Right ventricle myocardium superior (tissue), 1 donor: ENCODE data around the gene MMP19. TPM values are rescaled to one million over a fixed set of nuclear protein-coding genes. Genes with fewer than 3 reads are reported as not detected.
A peak's percentile ranks its signal among the peaks of the same experiment; 100 is the strongest.

ENCODE experiments used
- ATAC-seq: fragments of 200-7000 bp; cut with Tn5 transposase; one replicate; pipeline ENCODE4 v1.9.1; 2020; ENCODE audit warnings: mild to moderate bottlenecking; ENCODE audit not compliant: poor library complexity
- DNase-seq: peaks from one replicate; pipeline ENCODE4 v3.0.0-alpha.2; 2020
- intact Hi-C: fragments of 100-400 bp; cut with DNase I; formaldehyde crosslinking; loops from one replicate; pipeline ENCODE4 v1.11.2; 2022
- total RNA-seq: library from RNA; stranded (reverse); fragmentation: NEBNext Ultra II Directional; extraction: Animal tissue kit (Norgen Biotek cat#: 25700); gene quantifications from one replicate; pipeline ENCODE4 v1.2.1, GENCODE V29; 2021
- donor health status: DM: no; HTN: yes; CAD: no; lungs with severe emphysema.

Gene MMP19
- total RNA-seq, 1 donor from 2014 or later: 3.4 TPM

DNA sequence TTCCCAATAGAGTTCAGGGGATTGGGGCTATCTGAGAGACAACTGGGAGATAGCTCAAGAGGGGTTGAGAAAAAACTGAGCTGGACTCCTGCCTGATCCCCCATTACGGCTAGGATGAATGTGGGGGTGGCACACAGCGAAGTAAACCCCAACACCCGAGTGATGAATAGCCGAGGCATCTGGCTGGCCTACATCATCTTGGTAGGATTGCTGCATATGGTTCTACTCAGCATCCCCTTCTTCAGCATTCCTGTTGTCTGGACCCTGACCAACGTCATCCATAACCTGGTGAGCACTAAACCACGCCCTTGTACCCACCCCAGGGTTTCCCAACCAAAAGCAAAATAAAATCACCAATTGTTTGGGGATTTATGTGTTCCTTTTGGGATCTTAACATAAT is 23.9 kb downstream of the MMP19 start:
- ATAC-seq (no peak), DNase-seq (no peak)
- intact Hi-C loops: no loop called here

DNA sequence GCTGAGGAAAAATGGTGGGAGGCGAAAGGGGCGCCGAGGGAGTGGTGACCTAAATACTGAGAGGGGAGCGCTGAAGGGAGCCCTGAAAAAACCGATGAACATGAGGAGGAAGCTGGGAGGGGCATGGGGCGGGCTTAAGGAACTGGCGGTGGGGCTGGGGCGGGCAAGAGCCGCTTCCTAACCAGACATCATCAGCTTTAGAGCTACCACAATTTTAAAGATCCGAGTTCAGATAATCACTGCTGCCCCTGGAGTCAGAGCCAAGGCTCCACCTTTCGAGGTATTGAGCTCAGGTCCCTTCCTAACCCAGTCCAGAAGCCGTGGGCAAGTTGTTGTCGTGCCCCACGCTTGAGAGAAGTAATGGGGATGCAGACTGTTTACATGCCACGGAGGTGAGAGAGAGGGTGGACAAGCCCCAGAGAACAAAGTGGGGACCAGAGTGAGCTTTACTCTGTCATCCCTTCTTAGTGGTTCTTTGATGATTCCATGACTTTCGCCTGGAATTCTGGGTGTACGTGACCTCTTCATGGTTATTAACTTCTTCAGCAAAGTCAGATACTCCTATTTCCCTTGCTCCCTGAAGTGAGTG is 24.5 kb downstream of the MMP19 start:
- intact Hi-C loops: no loop called here
- ATAC-seq (peak; percentile 69), DNase-seq (no peak)

DNA sequence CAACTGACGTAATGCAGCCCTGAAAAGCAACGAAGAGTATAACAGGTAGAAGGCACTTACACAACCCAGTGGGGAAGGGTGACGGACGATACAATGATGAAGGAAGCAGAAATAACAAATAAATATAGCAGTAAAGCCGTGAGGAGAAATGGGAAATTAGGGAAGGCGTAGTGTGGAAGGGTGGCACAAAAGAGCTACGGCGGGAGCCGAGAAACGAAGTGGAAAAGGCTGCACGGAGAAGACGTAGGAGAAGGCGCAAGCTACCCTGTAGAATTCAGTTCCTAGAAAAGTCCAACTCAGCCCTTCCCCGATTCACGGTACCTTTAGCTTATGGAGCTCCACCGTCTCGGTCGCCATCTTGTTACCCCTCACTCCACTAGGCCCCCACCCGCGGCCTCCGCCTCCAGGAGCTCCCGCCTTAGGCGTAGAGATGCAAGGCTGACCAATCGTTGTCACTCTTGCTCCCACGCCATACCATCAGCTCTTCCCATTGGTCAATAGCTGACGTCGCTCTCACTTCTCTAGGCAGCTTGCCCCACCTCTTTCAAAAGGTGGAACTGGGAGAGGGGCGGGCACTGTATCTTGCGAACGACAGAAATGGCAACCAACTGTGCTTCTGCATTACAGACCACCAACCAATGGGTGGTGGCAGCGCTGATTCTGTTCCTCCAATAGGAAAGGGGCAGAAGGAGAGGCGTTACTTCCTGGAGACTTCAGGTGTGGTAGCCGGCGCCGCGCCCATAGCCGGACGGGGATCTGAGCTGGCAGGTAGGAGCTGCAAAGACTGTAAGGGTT is 25.2 kb downstream of the MMP19 start, which contains the start of the genes ORMDL2 and SARNP:
TSS of gene ORMDL2 (plus strand) at position 697 of the 795 bp plus-strand sequence. CDS start 959 bp downstream, outside the sequence.
TSS of gene SARNP (minus strand) at position 380 of the 795 bp plus-strand sequence. CDS start at position 357, 23 bp downstream.
- intact Hi-C loops: no loop called here
- peak; percentile 98 for ATAC-seq

DNA sequence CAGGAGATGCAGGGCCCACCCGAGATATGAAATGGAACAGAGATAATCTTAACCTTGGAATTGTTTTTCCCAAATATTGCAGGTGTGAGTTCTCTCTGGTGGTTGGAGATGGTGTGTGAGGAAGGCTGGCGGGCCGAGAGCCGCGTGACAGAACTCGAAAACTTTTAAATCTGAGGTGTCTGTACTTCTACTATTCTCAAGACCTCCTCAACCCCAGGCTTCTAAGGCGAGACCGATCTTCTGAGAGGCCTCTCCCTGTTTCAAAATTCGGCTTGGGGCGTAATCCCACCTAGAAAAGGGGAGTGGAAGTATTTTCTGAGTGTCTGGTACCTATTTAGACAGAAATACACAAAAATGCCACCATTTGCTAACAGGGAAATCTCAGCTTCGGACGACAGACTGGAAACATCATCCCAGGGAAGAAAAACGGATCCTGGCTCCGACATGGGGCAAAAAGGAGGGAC is 25.8 kb downstream of the MMP19 start:
- DNase-seq (no peak), ATAC-seq (no peak)
- intact Hi-C loops: no loop called here

More for the DNA sequence above, 25.2 kb downstream of the MMP19 start, which contains the start of the genes ORMDL2 and SARNP:
- peak; percentile 95 for DNase-seq

DNA sequence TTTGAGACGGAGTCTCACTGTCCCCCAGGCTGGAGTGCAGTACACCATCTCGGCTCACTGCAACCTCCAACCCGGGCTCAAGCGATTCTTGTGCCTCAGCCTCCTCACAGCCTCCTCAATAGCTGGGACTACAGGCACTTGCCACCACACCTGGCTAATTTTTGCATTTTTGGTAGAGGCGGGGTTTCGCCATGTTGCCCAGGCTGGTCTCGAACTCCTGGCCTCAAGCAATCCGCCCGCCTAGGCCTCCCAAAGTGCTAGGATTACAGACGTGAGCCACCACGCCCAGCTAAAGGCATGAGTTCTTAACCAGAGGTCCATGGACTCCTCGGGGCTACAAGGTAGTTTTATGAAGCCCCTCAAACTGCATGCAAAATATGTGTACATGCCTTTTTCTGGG is 27.3 kb downstream of the MMP19 start:
- ATAC-seq (no peak), DNase-seq (no peak)
- intact Hi-C loops: no loop called here

DNA sequence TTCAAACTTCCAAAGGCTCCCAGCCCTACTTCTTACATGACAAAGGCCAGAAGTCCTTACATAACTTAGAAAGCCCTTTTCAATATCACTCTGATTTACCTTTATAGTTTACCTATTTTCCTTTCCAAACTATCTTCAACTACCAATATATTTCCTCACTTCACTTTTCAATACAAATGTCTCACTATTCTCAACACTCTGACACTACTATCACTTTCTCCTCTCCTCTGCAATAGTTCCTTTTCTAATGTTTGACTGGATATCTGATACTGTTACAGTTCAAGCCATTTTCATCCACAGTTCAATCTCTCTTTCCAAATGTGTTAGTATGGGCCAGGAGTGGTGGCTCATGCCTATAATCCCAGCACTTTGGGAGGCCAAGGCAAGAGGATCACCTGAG is 28.5 kb downstream of the MMP19 start:
- ATAC-seq (no peak), DNase-seq (no peak)
- intact Hi-C loops: no loop called here

DNA sequence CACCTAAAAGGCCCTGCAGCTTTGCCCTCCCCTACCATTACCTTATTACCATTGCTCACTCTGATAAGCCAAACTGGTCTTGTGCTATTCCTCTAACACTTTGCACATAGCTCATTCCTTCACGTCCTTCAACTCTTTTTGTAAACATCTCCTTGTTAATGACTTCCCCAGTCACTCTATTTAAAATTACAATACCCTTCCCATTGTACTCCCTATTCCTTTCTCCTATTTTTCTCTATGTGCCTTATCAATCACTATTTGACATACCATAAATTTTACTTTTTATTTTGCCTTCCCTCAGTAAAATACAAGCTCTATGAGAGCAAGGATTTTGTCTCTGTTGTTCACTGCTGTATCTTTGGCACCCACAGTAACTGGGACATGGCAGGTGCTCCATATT is 30.6 kb downstream of the MMP19 start:
- no peak for ATAC-seq
- no peak for DNase-seq
- intact Hi-C loops: no loop called here

DNA sequence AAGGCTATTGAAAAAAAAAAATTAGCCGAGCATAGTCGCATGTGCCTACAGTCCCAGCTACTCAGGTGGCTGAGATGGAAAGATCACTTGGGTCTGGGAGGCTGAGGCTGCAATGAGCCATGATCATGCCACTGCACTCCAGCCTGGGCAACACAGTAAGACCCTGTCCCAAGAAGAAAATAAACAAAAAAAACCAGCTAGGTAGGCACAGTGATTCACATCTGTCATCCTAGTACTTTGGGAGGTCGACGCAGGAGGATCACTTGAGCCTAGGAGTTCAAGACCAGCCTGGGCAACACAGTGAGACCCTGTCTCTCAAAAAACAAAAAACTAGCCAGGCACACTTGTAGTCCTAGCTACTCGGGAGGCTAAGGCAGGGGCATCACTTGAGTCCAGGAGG is 33.5 kb downstream of the MMP19 start:
- DNase-seq (no peak), ATAC-seq (peak; percentile 8)
- intact Hi-C loops: no loop called here

DNA sequence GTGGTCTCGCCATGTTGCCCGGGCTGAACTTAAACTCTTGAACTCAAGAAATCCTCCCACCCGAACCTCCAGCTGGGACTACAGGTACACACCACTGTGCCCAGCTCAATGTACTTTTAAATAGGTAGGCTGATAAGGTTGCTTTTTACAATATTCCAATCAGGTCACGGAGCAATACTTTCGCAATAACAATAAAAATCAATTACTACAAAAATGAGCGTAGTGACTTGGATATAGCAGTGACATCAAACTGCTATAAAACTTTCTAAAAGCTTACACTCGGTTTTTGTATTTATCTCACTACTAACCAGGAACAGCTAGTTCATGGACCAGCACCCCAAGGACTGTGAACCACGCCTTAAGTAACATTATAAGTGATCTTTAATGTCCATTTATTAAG is 35.8 kb downstream of the MMP19 start:
- intact Hi-C loops: no loop called here
- ATAC-seq (no peak), DNase-seq (no peak)

DNA sequence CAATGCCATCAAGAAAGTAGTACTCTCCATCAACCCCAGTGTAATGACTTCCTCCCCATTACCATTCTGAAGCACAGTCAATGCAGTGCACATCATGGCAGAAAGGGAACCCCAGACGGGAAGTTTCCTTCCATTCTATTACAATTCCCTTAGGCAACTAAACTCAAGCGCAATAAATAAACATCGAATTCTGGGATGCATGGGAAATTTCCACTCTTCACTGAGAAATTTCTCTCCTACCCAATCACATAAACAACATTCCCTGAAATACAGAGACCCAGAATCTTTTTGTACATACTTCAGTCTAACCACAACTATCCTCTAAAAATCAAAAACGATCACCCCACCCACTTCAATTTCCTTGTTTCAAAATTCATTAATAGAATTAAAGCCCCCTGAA is 45.2 kb downstream of the MMP19 start:
- no peak for ATAC-seq
- intact Hi-C loops: loop anchor here (10.0 kb wide), 1 partner anchor 53 kb away; the partner anchor contains the start of gene GDF11
- no peak for DNase-seq

DNA sequence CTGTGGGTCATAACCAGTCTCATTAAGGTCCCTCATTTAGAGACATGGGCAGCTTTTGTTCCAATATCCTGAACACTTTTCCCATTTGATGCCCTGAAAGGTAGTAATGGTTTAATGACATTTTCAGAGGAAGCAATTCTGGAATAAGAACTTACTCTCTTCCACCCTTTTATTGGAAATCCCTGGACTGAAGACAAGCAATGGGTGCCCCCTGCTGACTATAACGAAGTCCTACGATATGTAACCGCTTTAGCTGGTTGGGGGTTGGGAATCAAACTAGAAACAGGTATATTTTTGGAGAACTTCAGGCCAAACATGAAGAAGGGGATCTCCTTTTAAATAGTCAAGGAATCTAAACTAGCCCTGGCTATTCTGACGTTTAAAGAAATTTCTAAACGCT is 45.7 kb downstream of the MMP19 start:
- ATAC-seq (peak; percentile 63), DNase-seq (no peak)
- intact Hi-C loops: loop anchor here (10.0 kb wide), 1 partner anchor 52 kb away; the partner anchor contains the start of gene GDF11

DNA sequence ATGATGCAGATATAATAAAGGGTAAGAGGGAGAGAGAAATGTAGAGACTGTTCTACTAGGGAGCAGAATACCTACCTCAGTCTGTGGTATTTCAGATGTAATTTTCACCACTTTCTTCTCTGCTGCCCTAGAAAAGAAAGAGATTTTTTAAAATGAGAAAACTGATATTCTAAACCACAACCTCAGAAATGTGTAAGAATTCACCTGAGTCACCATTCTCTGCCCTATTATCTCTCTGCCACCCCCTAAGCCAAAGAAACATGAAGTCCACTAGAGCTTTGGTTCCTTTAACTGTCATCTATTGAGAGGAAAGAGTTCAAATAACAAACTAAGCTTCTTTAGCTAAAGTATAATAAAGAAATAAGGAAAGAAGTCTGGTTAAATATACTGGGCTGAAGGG is 46.8 kb downstream of the MMP19 start:
- intact Hi-C loops: loop anchor here (10.0 kb wide), 1 partner anchor 51 kb away; the partner anchor contains the start of gene GDF11

DNA sequence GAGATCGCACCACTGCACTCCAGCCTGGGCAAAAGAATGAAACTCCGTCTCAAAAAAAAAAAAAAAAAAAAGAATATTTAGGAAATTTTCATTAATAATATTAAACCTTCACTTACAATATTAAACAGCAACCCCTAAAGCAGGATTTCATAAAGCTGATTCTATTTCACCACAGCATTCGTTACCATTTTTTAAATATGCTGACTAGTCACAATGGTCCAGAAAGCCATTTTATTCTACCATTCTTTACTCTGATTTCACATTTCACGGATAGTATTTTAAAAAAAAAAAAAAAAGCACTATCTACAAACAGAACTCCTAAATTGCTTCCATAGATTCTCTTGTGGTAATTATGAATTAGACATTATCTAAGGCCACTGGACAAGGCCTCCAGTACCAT is 52.8 kb downstream of the MMP19 start:
- no peak for DNase-seq
- ATAC-seq: no peak
- intact Hi-C loops: loop anchor here (10.0 kb wide), 1 partner anchor 45 kb away; the partner anchor contains the start of gene GDF11

More for the DNA sequence above, 46.8 kb downstream of the MMP19 start:
- no peak for ATAC-seq
- DNase-seq: no peak

DNA sequence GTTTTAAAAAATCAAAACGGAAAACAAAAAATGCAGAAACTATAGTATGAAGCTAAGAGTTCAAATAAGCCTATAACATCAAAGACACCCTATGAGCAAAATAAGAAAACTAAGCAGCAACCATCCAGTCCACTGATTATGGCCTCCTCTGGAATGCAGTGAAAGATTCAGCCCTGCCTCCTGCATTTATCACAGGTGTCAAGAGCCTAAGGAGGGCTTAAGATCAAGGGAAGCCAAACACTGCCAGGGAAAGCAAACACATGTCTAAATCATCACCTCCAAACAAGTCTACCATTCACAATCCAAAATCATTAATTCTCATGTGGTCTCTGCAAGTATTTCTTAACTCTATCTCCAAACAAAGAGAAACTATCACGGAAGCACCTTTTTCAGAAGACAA is 53.6 kb downstream of the MMP19 start:
- intact Hi-C loops: no loop called here
- DNase-seq (no peak), ATAC-seq (no peak)

DNA sequence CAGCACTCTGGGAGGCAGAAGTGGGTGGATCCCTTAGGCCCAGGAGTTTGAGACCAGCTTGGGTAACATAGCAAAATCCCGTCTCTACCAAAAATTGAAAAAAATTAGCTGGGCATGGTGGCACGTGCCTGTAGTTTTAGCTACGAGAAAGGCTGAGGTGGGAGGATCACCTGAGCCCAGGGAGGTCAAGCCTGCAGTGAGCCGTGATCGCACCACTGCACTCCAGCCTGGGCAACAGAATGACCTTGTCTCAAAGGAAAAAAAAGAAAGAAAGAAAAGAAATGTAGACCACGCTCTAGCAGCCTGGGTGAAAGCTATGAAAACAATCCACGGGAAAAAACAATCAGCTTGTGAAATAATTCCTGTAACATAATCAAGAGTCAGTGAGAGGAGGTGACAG is 54.2 kb downstream of the MMP19 start:
- no peak for ATAC-seq
- DNase-seq: no peak
- intact Hi-C loops: no loop called here

Other genes with a start within 250 kb of the MMP19 start
- not detected for gene OR10P1, start 206.0 kb downstream of the MMP19 start, total RNA-seq
- gene ITGA7, start 135.0 kb downstream of the MMP19 start, total RNA-seq: 437 TPM
- 119 TPM for gene BLOC1S1, start 126.9 kb downstream of the MMP19 start, total RNA-seq
- gene RDH5, start 122.5 kb downstream of the MMP19 start, total RNA-seq: 10.1 TPM
- gene CD63, start 113.9 kb downstream of the MMP19 start, total RNA-seq: 723 TPM
- gene GDF11, start 99.8 kb downstream of the MMP19 start, total RNA-seq: 6.0 TPM
- 48.0 TPM for gene SARNP, start 25.2 kb downstream of the MMP19 start, total RNA-seq
- 11.6 TPM for gene ORMDL2, start 24.9 kb downstream of the MMP19 start, total RNA-seq
- 17.2 TPM for gene DNAJC14, start 13.3 kb downstream of the MMP19 start, total RNA-seq
- 14.3 TPM for gene PYM1, start 85.0 kb upstream of the MMP19 start, total RNA-seq
- gene DGKA, start 88.2 kb upstream of the MMP19 start, total RNA-seq: 9.5 TPM
- 0.83 TPM for gene PMEL, start 123.1 kb upstream of the MMP19 start, total RNA-seq
- 7.9 TPM for gene CDK2, start 123.9 kb upstream of the MMP19 start, total RNA-seq
- gene RAB5B, start 131.1 kb upstream of the MMP19 start, total RNA-seq: 111 TPM
- gene SUOX, start 154.3 kb upstream of the MMP19 start, total RNA-seq: 29.7 TPM
- gene IKZF4, start 178.1 kb upstream of the MMP19 start, total RNA-seq: 7.0 TPM
- gene RPS26, start 199.0 kb upstream of the MMP19 start, total RNA-seq: 34.6 TPM
- gene ERBB3, start 237.2 kb upstream of the MMP19 start, total RNA-seq: 4.8 TPM